Spinal cord (tissue), 10 donors: ENCODE measurements around the gene ATP5PB. TPM values are rescaled to one million over a fixed set of nuclear protein-coding genes. Genes with fewer than 3 reads are reported as not detected.

Experiments used
- DNase-seq, 6 donors: peaks; one replicate each; pipeline versions ENCODE4 v3.0.0 to v3.0.0-alpha.2; 2013 to 2015; ENCODE audit warnings: low spot score in 6 of 6, low read depth in 4 of 6
- H3K27ac ChIP-seq: one replicate; pipeline ENCODE4 v1.5.1; 2013; ENCODE audit warnings: low read depth, low read length, control low read depth
- H3K27me3 ChIP-seq: one replicate; pipeline ENCODE4 v1.6.1; 2013; ENCODE audit warnings: low read length; ENCODE audit not compliant: control insufficient read depth, insufficient read depth
- H3K36me3 ChIP-seq: one replicate; pipeline ENCODE4 v1.6.1; 2013; ENCODE audit warnings: low read length; ENCODE audit not compliant: control insufficient read depth, insufficient read depth
- H3K4me1 ChIP-seq: one replicate; pipeline ENCODE4 v1.6.1; 2013; ENCODE audit warnings: low read length; ENCODE audit not compliant: control insufficient read depth, insufficient read depth
- H3K4me3 ChIP-seq: one replicate; pipeline ENCODE4 v1.5.1; 2013; ENCODE audit warnings: low read depth, low read length, control low read depth
- H3K9me3 ChIP-seq: one replicate; pipeline ENCODE4 v1.6.1; 2013; ENCODE audit warnings: low read length; ENCODE audit not compliant: control insufficient read depth, insufficient read depth
- WGBS: methylation state at CpG from one replicate; pipeline ENCODE4 v1.1.5; 2013; ENCODE audit warnings: missing lambda C conversion rate; ENCODE audit not compliant: insufficient coverage; 5-methylcytosine and 5-hydroxymethylcytosine counted together
- polyA plus RNA-seq, 2 donors: library from polyadenylated mRNA; unstranded; fragments of 120-200 nt; gene quantifications; one replicate each; pipeline ENCODE4 v1.2.1, GENCODE V29; 2013; ENCODE audit not compliant: insufficient read length in 2 of 2
- total RNA-seq, 2 donors: library from RNA; depleted of rRNA in 1 of 2; stranded (reverse); fragments of 120-200 nt in 1 of 2; fragments of >200 nt in 1 of 2; gene quantifications; one replicate each; pipeline versions ENCODE4 v1.2.3 to v1.2.4, GENCODE V29; 2013 to 2014
- donor health status: healthy.

The ATP5PB gene
- total and polyA plus RNA-seq, 4 donors, result 333 to 409 (median 354) TPM

DNA sequence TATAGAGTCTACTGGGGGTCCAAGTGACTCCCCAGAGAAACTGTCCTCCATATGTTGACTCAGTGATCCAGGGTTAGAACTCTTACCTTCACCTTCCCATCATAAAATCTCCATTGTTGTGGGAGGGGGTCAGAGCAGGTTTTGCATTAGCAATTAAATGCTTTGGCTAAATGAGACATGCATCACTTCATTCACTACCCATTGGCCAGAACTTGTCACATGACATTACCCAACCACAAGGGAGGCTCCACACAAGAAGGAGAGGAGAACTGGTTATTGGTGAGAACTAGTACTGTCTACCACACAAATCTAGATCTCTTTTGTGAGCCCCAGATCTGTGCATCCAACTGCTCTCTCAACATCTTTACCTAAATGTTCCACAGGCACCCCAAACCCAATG lies 20.3 kb downstream of the ATP5PB start:
- DNase-seq, result no peak
- Histone ChIP-seq H3K9me3 (no peaks in the 10 kb centered on the region), H3K27ac (no peak overlapping the region), H3K36me3 (peaks cover 17% of the 10 kb centered on the region), H3K27me3 (no peaks in the 10 kb centered on the region), H3K4me3 (no peak overlapping the region), H3K4me1 (no peaks in the 10 kb centered on the region)

- H3K4me3 ChIP-seq, result no peak overlapping the region
- H3K36me3 ChIP-seq, result peaks cover 17% of the 10 kb centered on the region
- DNase-seq, result no peak
- no CpG with 5 or more reads among the region's 5 CpGs for WGBS
- no peaks in the 10 kb centered on the region for H3K9me3 ChIP-seq
- no peak overlapping the region for H3K27ac ChIP-seq
- H3K27me3 ChIP-seq, result no peaks in the 10 kb centered on the region
- H3K4me1 ChIP-seq, result no peaks in the 10 kb centered on the region
Observed at GRCh38 chr1:111470596-111470995, 21.3 kb downstream of the ATP5PB start.

- no peak for DNase-seq
- H3K4me3 ChIP-seq, result no peak overlapping the region
- H3K27me3 ChIP-seq, result no peaks in the 10 kb centered on the region
- H3K36me3 ChIP-seq, result peaks cover 17% of the 10 kb centered on the region
- no peaks in the 10 kb centered on the region for H3K4me1 ChIP-seq
- H3K9me3 ChIP-seq, result no peaks in the 10 kb centered on the region
- 93% methylated on average over 3 of the region's 3 CpGs for WGBS
- H3K27ac ChIP-seq, result no peak overlapping the region
Observed at GRCh38 chr1:111471012-111471411, 21.7 kb downstream of the ATP5PB start.

GRCh38 chr1:111471538-111471937 lies 22.3 kb downstream of the ATP5PB start:
- no peaks in the 10 kb centered on the region for H3K9me3 ChIP-seq
- peaks cover 17% of the 10 kb centered on the region for H3K36me3 ChIP-seq
- H3K4me1 ChIP-seq, result no peaks in the 10 kb centered on the region
- no CpG with 5 or more reads among the region's 3 CpGs for WGBS
- DNase-seq, result no peak
- H3K27me3 ChIP-seq, result no peaks in the 10 kb centered on the region
- H3K4me3 ChIP-seq, result no peak overlapping the region
- H3K27ac ChIP-seq, result no peak overlapping the region

GRCh38 chr1:111474106-111474505 lies 24.8 kb downstream of the ATP5PB start:
- H3K4me1 ChIP-seq, result no peaks in the 10 kb centered on the region
- H3K36me3 ChIP-seq, result peaks cover 17% of the 10 kb centered on the region
- peak in 1 of 6 donors; percentile 18 for DNase-seq
- H3K27me3 ChIP-seq, result no peaks in the 10 kb centered on the region
- no peaks in the 10 kb centered on the region for H3K9me3 ChIP-seq
- no peak overlapping the region for H3K27ac ChIP-seq
- H3K4me3 ChIP-seq, result no peak overlapping the region
- no CpG with 5 or more reads among the region's 5 CpGs for WGBS

DNA sequence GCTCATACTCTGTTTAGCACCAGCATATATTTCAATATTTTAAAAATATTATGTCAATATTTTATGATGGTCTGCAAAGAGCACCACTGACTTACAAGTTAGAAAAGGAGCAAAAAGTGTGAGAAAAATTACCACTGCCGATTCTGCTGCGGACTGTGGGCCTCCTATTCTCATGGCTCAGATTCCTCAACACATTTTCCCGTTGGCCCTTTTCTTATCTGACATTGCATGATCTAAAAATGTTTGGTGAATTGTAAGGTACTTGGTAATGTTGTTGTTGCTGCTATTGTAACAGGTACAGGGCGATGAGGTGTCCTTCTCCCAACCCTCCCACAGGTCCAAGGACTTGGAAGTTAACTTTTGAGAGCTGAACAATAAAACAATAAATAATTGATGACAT lies 25.3 kb downstream of the ATP5PB start:
- no peaks in the 10 kb centered on the region for H3K4me1 ChIP-seq
- H3K9me3 ChIP-seq, result no peaks in the 10 kb centered on the region
- WGBS, result no CpG with 5 or more reads among the region's 4 CpGs
- no peaks in the 10 kb centered on the region for H3K27me3 ChIP-seq
- DNase-seq, result no peak
- no peak overlapping the region for H3K4me3 ChIP-seq
- H3K27ac ChIP-seq, result no peak overlapping the region
- peaks cover 17% of the 10 kb centered on the region for H3K36me3 ChIP-seq

DNA sequence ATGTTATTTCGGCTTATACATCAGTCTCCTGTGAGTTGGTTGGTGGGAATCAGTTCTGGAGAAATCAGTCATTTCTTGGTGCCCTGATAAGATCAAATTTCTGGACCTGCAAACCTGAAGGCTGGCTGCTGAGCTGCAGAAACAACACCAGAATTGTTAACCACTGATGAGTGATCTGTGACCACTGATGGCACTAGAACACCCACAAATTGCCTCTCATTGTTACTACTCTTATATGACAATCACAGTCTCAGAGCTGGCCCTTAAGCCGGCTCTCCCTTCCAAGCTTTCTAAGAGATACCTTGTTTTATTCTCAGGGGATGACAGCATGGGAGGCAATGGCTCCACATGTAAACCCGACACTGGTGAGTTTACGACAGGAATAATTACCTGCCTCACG lies 26.4 kb downstream of the ATP5PB start:
- no peak for DNase-seq
- Histone ChIP-seq H3K4me1 (no peaks in the 10 kb centered on the region), H3K4me3 (no peak overlapping the region), H3K9me3 (no peaks in the 10 kb centered on the region), H3K36me3 (peaks cover 8% of the 10 kb centered on the region), H3K27me3 (no peaks in the 10 kb centered on the region), H3K27ac (no peak overlapping the region)
- 48% methylated on average over 4 of the region's 5 CpGs for WGBS

- H3K9me3 ChIP-seq, result no peaks in the 10 kb centered on the region
- no peak for DNase-seq
- peaks cover 8% of the 10 kb centered on the region for H3K36me3 ChIP-seq
- H3K27ac ChIP-seq, result no peak overlapping the region
- H3K27me3 ChIP-seq, result no peaks in the 10 kb centered on the region
- H3K4me3 ChIP-seq, result no peak overlapping the region
- no peaks in the 10 kb centered on the region for H3K4me1 ChIP-seq
Observed at GRCh38 chr1:111476214-111476613, 26.9 kb downstream of the ATP5PB start.

DNA sequence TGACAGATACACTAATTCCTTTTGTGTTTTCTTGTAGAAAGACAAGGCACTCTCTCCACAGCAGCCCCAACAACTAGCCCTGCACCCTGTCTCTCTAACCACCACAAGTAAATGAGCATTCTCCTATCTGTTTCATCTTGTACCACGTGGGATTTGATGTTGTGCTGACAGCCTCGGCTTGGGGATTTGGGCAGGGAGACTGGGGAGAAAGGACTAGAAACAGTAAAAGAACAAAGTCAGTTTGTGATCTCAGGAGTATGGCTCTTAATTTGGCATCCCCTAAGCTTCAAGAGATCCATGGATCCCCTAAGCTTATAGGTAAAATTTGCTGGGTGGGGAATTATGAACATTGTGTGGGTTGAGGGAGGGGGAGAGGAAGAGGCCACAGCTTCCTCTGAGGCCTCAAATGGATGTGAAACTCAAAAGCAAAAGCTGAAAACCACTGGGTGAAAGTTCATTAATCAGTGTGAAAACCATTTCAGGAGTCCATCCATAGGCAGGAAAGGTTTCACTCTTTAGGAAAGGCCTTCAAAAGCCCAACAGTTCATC lies 27.6 kb downstream of the ATP5PB start:
- Histone ChIP-seq H3K4me3 (no peak overlapping the region), H3K27me3 (no peaks in the 10 kb centered on the region), H3K9me3 (no peaks in the 10 kb centered on the region), H3K36me3 (peaks cover 8% of the 10 kb centered on the region), H3K4me1 (no peaks in the 10 kb centered on the region), H3K27ac (no peak overlapping the region)
- WGBS, result 83% methylated on average over 1 of the region's 2 CpGs
- no peak for DNase-seq

- WGBS, result 80% methylated on average over 1 of the region's 1 CpG
- H3K9me3 ChIP-seq, result no peaks in the 10 kb centered on the region
- H3K4me3 ChIP-seq, result no peak overlapping the region
- DNase-seq, result no peak
- no peaks in the 10 kb centered on the region for H3K27me3 ChIP-seq
- no peaks in the 10 kb centered on the region for H3K4me1 ChIP-seq
- H3K27ac ChIP-seq, result no peak overlapping the region
- H3K36me3 ChIP-seq, result no peaks in the 10 kb centered on the region
Observed at GRCh38 chr1:111480674-111481073, 31.4 kb downstream of the ATP5PB start.
